Measurements from ENCODE around the gene KIF16B. TPM values are rescaled to one million over a fixed set of nuclear protein-coding genes. Genes with fewer than 3 reads are reported as not detected.

The KIF16B gene
- polyA plus RNA-seq, 1 experiment, result 10.2 TPM

- Histone ChIP-seq H3K27me3 (ENCODE audit: control insufficient read depth, insufficient read depth, low read length) (no peaks in the 10 kb centered on the region), H3K9me3 (ENCODE audit: control insufficient read depth, insufficient read depth, low read length) (no peaks in the 10 kb centered on the region), H3K27ac (ENCODE audit: low read depth, low read length) (no peak overlapping the region), H3K4me3 (ENCODE audit: low read depth, low read length) (no peak overlapping the region)
- no peak for DNase-seq (ENCODE audit: low read depth, low spot score)
- CTCF ChIA-PET, result no interaction called here
- no peak for TF ChIP-seq CTCF (IDR thresholded peaks at IDR 0.05; ENCODE audit: low read depth, low read length)
- POLR2A ChIA-PET, result no interaction called here
Observed at GRCh38 chr20:16394784-16395183, 178.5 kb downstream of the KIF16B start.

GRCh38 chr20:16393836-16394235 is 179.4 kb downstream of the KIF16B start:
- Histone ChIP-seq H3K4me3 (ENCODE audit: low read depth, low read length) (no peak overlapping the region), H3K9me3 (ENCODE audit: control insufficient read depth, insufficient read depth, low read length) (no peaks in the 10 kb centered on the region), H3K27me3 (ENCODE audit: control insufficient read depth, insufficient read depth, low read length) (no peaks in the 10 kb centered on the region), H3K27ac (ENCODE audit: low read depth, low read length) (no peak overlapping the region)
- TF ChIP-seq CTCF (IDR thresholded peaks at IDR 0.05; ENCODE audit: low read depth, low read length), result no peak
- no peak for DNase-seq (ENCODE audit: low read depth, low spot score)
- CTCF ChIA-PET, result no interaction called here
- POLR2A ChIA-PET, result no interaction called here

- Histone ChIP-seq H3K27ac (ENCODE audit: low read depth, low read length) (no peak overlapping the region), H3K4me3 (ENCODE audit: low read depth, low read length) (no peak overlapping the region), H3K9me3 (ENCODE audit: control insufficient read depth, insufficient read depth, low read length) (no peaks in the 10 kb centered on the region), H3K27me3 (ENCODE audit: control insufficient read depth, insufficient read depth, low read length) (no peaks in the 10 kb centered on the region)
- POLR2A ChIA-PET, result no interaction called here
- no peak for DNase-seq (ENCODE audit: low read depth, low spot score)
- CTCF ChIA-PET, result no interaction called here
- no peak for TF ChIP-seq CTCF (IDR thresholded peaks at IDR 0.05; ENCODE audit: low read depth, low read length)
Observed at GRCh38 chr20:16393297-16393696, 180.0 kb downstream of the KIF16B start.

GRCh38 chr20:16392346-16392745 is 180.9 kb downstream of the KIF16B start:
- H3K27ac ChIP-seq (ENCODE audit: low read depth, low read length), result no peak overlapping the region
- no peak overlapping the region for H3K4me3 ChIP-seq (ENCODE audit: low read depth, low read length)
- H3K9me3 ChIP-seq (ENCODE audit: control insufficient read depth, insufficient read depth, low read length), result no peaks in the 10 kb centered on the region
- H3K27me3 ChIP-seq (ENCODE audit: control insufficient read depth, insufficient read depth, low read length), result no peaks in the 10 kb centered on the region
- ChIA-PET CTCF (no interaction called here), POLR2A (no interaction called here)
- no peak for DNase-seq (ENCODE audit: low read depth, low spot score)
- no peak for TF ChIP-seq CTCF (IDR thresholded peaks at IDR 0.05; ENCODE audit: low read depth, low read length)

GRCh38 chr20:16390991-16391390 is 182.3 kb downstream of the KIF16B start:
- TF ChIP-seq CTCF (IDR thresholded peaks at IDR 0.05; ENCODE audit: low read depth, low read length), result no peak
- DNase-seq (ENCODE audit: low read depth, low spot score), result no peak
- ChIA-PET POLR2A (no interaction called here), CTCF (no interaction called here)
- H3K4me3 ChIP-seq (ENCODE audit: low read depth, low read length), result no peak overlapping the region
- no peaks in the 10 kb centered on the region for H3K27me3 ChIP-seq (ENCODE audit: control insufficient read depth, insufficient read depth, low read length)
- H3K27ac ChIP-seq (ENCODE audit: low read depth, low read length), result no peak overlapping the region
- no peaks in the 10 kb centered on the region for H3K9me3 ChIP-seq (ENCODE audit: control insufficient read depth, insufficient read depth, low read length)

Measured in AG04450 (cell line).